Tibial nerve (tissue), 4 donors: ENCODE data around the gene SHROOM3. TPM values are rescaled to one million over a fixed set of nuclear protein-coding genes. Genes with fewer than 3 reads are reported as not detected.
A peak's percentile ranks its signal among the peaks of the same experiment; 100 is the strongest.

Experiments used
- DNase-seq, 2 donors: peaks; one replicate each; pipeline ENCODE4 v3.0.0-alpha.2; 2019; ENCODE audit warnings: low spot score in 2 of 2
- H3K27ac ChIP-seq, 4 donors: fragments of 200-600 bp; sonication (generic) in 3 of 4; one replicate each; pipeline ENCODE4 v1.5.1; 2017 to 2019; ENCODE audit warnings: mild to moderate bottlenecking in 1 of 4
- H3K27me3 ChIP-seq, 2 donors: fragments of 200-600 bp; sonication (generic) in 1 of 2; one replicate each; pipeline versions ENCODE4 v1.5.1 to v1.6.0; 2017 to 2019
- H3K36me3 ChIP-seq, 3 donors: fragments of 200-600 bp; sonication (generic); one replicate each; pipeline ENCODE4 v1.5.1; 2018 to 2019
- H3K4me1 ChIP-seq, 4 donors: fragments of 200-600 bp; sonication (generic) in 3 of 4; one replicate each; pipeline ENCODE4 v1.5.1; 2017 to 2019
- H3K4me3 ChIP-seq, 4 donors: fragments of 200-600 bp; sonication (generic) in 3 of 4; one replicate each; pipeline ENCODE4 v1.5.1; 2017 to 2019; ENCODE audit warnings: mild to moderate bottlenecking in 1 of 4, moderate library complexity in 1 of 4
- H3K9me3 ChIP-seq, 4 donors: fragments of 200-600 bp; sonication (generic) in 3 of 4; one replicate each; pipeline ENCODE4 v1.5.1; 2017 to 2019
- EP300 ChIP-seq, 2 donors: sonication (generic); formaldehyde crosslinking; IDR thresholded peaks; one replicate each; pipeline ENCODE4 v1.6.1; 2017; ENCODE audit warnings: antibody characterized with exemption in 2 of 2, mild to moderate bottlenecking in 1 of 2
- POLR2A ChIP-seq, 2 donors: fragments of 450-650 bp; IDR thresholded peaks; one replicate each; pipeline ENCODE4 v1.6.1; 2017; ENCODE audit warnings: antibody characterized with exemption in 2 of 2, mild to moderate bottlenecking in 2 of 2, moderate library complexity in 2 of 2
- WGBS, 2 donors: methylation state at CpG; one replicate each; pipeline ENCODE4 v1.1.5; 2018; 5-methylcytosine and 5-hydroxymethylcytosine counted together
- total RNA-seq, 4 donors: library from RNA; depleted of rRNA; stranded (reverse); fragments of >200 nt; gene quantifications; one replicate each; pipeline ENCODE4 v1.1.0, GENCODE V29; 2016
- TF ChIP-seq, protein P1 (sequence below), 5 experiments: fragments of 200-600 bp in 3 of 5; fragments of 450-650 bp in 2 of 5; sonication (generic) in 3 of 5; IDR thresholded peaks; one replicate each; pipeline ENCODE4 v1.5.1; 2016 to 2019; ENCODE audit warnings: antibody characterized with exemption in 5 of 5, mild to moderate bottlenecking in 3 of 5, moderate library complexity in 2 of 5

The SHROOM3 gene
- total RNA-seq, 4 donors from 2014 or later: 28.0 to 49.8 (median 37.9) TPM

DNA sequence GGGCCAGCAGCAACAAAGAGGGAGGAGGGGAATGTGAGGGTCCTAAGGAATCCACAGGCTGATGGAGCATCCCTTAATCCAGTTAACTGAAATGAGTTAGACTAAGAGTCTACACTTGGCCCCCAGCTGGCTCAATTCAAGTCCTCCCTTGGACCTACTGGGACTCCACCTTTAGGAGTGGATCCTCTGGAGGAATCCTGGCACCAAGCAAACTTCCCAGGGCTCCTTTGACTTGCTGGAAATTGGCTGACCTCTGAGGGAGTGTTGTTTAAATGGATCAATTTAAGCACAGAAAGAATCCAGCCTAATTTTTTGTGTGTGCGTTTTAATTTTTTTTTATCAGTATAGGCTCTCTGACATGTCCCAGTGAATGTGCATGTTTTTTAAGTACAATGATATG is 114.7 kb downstream of the SHROOM3 start:
- no peak for DNase-seq
- Histone ChIP-seq H3K27me3 (no peaks in the 10 kb centered on the region), H3K9me3 (no peaks in the 10 kb centered on the region), H3K27ac (peak overlapping the region in 2 of 4 donors; percentile 11 to 50), H3K4me3 (no peak overlapping the region), H3K4me1 (peaks cover 0 to 3% (median 0%) of the 10 kb centered on the region in 4 donors), H3K36me3 (no peaks in the 10 kb centered on the region)
- TF ChIP-seq POLR2A (IDR thresholded peaks at IDR 0.05) (no peak), EP300 (IDR thresholded peaks at IDR 0.05) (no peak)
- TF ChIP-seq, protein P1, sequence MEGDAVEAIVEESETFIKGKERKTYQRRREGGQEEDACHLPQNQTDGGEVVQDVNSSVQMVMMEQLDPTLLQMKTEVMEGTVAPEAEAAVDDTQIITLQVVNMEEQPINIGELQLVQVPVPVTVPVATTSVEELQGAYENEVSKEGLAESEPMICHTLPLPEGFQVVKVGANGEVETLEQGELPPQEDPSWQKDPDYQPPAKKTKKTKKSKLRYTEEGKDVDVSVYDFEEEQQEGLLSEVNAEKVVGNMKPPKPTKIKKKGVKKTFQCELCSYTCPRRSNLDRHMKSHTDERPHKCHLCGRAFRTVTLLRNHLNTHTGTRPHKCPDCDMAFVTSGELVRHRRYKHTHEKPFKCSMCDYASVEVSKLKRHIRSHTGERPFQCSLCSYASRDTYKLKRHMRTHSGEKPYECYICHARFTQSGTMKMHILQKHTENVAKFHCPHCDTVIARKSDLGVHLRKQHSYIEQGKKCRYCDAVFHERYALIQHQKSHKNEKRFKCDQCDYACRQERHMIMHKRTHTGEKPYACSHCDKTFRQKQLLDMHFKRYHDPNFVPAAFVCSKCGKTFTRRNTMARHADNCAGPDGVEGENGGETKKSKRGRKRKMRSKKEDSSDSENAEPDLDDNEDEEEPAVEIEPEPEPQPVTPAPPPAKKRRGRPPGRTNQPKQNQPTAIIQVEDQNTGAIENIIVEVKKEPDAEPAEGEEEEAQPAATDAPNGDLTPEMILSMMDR (IDR thresholded peaks at IDR 0.05): no peak
- WGBS, 2 donors: 59 to 73% methylated on average over 1 of the region's 1 CpG

DNA sequence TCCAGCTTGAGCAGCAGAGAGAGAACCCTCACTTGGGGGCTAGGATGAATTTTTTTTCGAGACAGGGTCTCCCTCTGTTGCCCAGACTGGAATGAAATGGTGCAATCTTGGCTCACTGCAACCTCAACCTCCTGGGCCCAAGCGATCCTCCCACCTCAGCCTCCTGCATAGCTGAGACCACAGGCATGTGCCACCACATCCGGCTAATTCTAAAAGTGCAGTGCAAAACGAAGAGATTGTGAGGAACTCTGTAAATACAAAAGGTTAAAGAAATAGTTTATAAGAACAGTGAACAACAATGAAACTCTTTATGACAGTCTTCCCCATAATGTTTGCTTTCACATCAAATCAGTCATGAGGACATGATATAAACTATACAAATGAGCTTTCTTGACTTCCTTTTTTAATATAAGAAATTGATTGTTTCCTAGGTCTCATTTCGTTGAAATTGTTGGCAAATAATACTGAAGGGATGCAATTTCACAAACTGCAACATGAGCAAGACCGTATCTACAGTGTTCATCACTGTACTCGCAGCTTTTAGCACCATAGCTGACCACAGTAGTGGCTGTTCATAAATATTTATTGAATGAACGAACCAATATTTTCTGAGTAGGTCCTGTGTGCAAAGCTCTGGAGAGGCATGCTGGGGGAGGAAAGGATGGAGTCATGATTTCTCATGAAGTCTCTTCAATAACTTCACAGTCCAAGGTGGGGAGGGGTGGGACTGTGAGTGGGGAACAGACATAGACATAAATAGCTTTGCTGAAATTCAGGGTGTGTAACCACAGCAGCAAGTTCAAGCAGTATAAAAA is 116.1 kb downstream of the SHROOM3 start:
- peaks cover 0 to 3% (median 0%) of the 10 kb centered on the region in 4 donors for H3K4me1 ChIP-seq
- TF ChIP-seq POLR2A (IDR thresholded peaks at IDR 0.05) (no peak), EP300 (IDR thresholded peaks at IDR 0.05) (no peak)
- TF ChIP-seq, protein P1 (IDR thresholded peaks at IDR 0.05): no peak
- WGBS, 2 donors: 33 to 43% methylated on average over 8 of the region's 8 CpGs
- no peaks in the 10 kb centered on the region for H3K9me3 ChIP-seq
- no peak overlapping the region for H3K4me3 ChIP-seq
- no peak for DNase-seq
- no peaks in the 10 kb centered on the region for H3K36me3 ChIP-seq
- H3K27ac ChIP-seq: no peak overlapping the region
- no peaks in the 10 kb centered on the region for H3K27me3 ChIP-seq

DNA sequence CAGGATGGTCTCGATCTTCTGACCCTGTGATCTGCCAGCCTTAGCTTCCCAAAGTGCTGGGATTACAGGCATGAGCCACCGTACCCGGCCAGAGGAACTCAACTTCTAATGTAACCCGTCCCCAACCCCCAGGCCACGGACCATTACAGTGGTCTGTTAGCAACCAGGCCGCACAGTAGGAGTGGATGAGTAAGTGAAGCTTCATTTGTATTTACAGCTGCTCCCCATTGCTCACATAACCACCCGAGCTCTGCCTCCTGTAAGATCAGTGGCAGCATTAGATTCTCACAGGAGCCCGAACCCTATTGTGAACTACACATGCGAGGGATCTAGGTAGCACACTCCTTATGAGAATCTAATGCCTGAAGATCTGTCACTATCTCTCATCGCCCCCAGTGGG is 119.6 kb downstream of the SHROOM3 start:
- H3K4me3 ChIP-seq: no peak overlapping the region
- peaks cover 0 to 3% (median 0%) of the 10 kb centered on the region in 4 donors for H3K4me1 ChIP-seq
- no peaks in the 10 kb centered on the region for H3K9me3 ChIP-seq
- TF ChIP-seq, protein P1 (IDR thresholded peaks at IDR 0.05): no peak
- no peak overlapping the region for H3K27ac ChIP-seq
- H3K27me3 ChIP-seq: no peaks in the 10 kb centered on the region
- no peak for DNase-seq
- 95 to 99% methylated on average over 10 of the region's 10 CpGs for WGBS, 2 donors
- no peaks in the 10 kb centered on the region for H3K36me3 ChIP-seq

DNA sequence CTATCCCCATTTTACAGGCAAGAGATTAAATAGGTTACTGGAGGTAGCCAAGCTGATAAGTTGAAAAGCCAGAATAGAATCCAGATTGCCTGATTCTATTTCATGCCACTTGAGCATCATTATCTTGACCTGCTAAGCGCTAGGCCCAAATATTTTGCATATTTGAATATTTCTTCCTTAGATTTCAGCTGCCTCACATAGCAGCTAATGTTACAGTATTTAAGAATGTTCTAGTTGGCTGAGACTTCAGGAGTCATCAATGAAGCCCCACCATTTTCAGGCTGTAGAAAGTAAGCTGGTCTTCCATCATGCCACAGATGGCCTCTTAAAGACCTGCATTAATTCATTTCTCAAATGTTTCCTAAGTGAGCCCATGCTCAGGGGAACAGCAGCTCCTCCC is 121.4 kb downstream of the SHROOM3 start:
- H3K36me3 ChIP-seq: no peaks in the 10 kb centered on the region
- WGBS, 2 donors: 89% methylated on average over 1 of the region's 1 CpG
- no peaks in the 10 kb centered on the region for H3K4me1 ChIP-seq
- no peak for DNase-seq
- TF ChIP-seq, protein P1 (IDR thresholded peaks at IDR 0.05): no peak
- TF ChIP-seq EP300 (IDR thresholded peaks at IDR 0.05): no peak
- no peak for TF ChIP-seq POLR2A (IDR thresholded peaks at IDR 0.05)
- no peak overlapping the region for H3K27ac ChIP-seq
- no peak overlapping the region for H3K4me3 ChIP-seq
- no peaks in the 10 kb centered on the region for H3K9me3 ChIP-seq
- no peaks in the 10 kb centered on the region for H3K27me3 ChIP-seq

- Histone ChIP-seq H3K9me3 (no peaks in the 10 kb centered on the region), H3K4me1 (peaks cover 0 to 15% (median 2%) of the 10 kb centered on the region in 4 donors), H3K4me3 (no peak overlapping the region), H3K27ac (no peak overlapping the region), H3K27me3 (no peaks in the 10 kb centered on the region), H3K36me3 (no peaks in the 10 kb centered on the region)
- no peak for DNase-seq
- no peak for TF ChIP-seq EP300 (IDR thresholded peaks at IDR 0.05)
- TF ChIP-seq, protein P1 (IDR thresholded peaks at IDR 0.05): no peak
- TF ChIP-seq POLR2A (IDR thresholded peaks at IDR 0.05): no peak
- 79 to 81% methylated on average over 5 of the region's 5 CpGs for WGBS, 2 donors
Measured at GRCh38 chr4:76558396-76559235, 123.6 kb downstream of the SHROOM3 start.
